Stimulated activated CD4-positive, alpha-beta T cell treated with anti-CD3 and anti-CD28 coated beads, Interleukin-1b, Interleukin-23, amount 100 ng/mL, for 24 hours (primary cell): ENCODE data around the gene DUS2.
"Not testable (repeated sequence)": the region's sequence is repeated elsewhere in the genome, so short reads cannot be mapped to it uniquely, and the experiment has no call there.

Source experiments
- DNase-seq, 4 experiments: peaks; one replicate each; pipeline ENCODE4 v3.0.0-alpha.2; 2020; ENCODE audit warnings: low read depth in 4 of 4, low spot score in 1 of 4

Gene DUS2

DNA sequence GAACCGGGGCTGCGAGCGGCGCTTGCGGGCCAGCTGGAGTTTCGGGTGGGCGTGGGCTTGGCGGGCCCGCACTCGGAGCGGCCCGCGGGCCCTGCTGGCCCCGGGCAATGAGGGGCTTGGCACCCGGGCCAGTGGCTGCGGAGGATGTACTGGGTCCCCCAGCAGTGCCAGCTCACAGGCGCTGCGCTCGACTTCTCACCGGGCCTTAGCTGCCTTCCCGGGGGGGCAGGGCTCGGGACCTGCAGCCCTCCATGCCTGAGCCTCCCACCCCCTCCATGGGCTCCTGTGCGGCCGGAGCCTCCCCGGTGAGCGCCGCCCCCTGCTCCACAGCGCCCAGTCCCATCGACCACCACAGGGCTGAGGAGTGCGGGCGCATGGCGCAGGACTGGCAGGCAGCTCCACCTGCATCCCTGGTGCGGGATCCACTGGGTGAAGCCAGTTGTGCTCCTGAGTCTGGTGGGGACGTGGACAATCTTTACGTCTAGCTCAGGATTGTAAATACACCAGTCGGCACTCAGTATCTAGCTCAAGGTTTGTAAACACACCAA is 24.8 kb upstream of the DUS2 start:
- not testable (repeated sequence) for DNase-seq

DNA sequence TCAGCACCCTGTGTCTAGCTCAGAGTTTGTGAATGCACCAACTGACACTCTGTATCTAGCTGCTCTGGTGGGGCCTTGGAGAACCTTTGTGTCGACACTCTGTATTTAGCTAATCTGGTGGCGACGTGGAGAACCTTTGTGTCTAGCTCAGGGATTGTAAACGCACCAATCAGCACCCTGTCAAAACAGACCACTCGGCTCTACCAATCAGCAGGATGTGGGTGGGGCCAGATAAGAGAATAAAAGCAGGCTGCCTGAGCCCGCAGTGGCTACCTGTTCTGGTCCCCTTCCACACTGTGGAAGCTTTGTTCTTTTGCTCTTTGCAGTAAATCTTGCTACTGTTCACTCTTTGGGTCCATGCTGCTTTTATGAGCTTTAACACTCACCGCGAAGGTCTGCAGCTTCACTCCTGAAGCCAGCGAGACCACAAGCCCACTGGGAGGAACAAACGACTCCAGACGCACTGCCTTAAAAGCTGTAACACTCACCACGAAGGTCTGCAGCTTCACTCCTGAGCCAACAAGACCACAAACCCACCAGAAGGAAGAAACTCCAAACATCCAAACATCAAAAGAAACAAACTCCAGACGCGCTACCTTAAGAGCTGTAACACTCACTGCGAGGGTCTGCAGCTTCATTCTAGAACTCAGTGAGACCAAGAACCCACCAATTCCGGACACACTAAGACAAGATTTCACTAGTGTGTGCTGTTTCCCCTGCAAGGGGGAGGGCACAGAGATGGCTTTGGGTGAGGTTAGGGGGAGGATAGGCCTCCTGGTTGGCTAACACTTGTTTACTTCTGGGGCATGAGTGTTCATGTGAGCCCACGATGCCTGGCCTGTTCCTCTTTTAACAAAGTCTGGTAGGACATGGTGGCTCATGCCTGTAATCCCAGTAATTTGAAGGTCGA is 24.1 kb upstream of the DUS2 start, which contains the start of gene DPEP2:
Gene DPEP2, minus strand, starts transcription at position 706 of the 910 bp plus-strand sequence. CDS start 6,272 bp downstream, outside the sequence.
- DNase-seq: not testable (repeated sequence)

- DNase-seq: no peak
Observed at GRCh38 chr16:67999985-68000384, 23.1 kb upstream of the DUS2 start.

DNA sequence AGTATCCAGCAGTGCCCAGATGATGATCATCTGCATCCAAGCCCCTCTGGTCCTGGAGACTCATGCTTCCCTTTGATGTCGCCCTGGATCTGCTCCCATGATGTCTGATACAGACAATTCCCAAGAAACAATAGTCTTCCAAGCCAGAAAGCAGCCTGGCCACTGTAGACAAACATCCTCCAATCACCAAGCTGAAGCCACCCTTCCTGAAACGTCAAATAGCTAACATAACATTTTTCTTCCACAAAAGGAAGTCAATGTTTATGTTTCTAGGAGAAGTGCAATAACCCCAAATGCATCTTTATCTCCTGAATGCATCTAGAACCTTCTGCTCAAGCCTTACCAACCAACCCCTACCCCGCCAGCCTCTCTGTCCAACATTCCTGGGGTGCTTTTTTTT is 22.6 kb upstream of the DUS2 start:
- DNase-seq: no peak

DNA sequence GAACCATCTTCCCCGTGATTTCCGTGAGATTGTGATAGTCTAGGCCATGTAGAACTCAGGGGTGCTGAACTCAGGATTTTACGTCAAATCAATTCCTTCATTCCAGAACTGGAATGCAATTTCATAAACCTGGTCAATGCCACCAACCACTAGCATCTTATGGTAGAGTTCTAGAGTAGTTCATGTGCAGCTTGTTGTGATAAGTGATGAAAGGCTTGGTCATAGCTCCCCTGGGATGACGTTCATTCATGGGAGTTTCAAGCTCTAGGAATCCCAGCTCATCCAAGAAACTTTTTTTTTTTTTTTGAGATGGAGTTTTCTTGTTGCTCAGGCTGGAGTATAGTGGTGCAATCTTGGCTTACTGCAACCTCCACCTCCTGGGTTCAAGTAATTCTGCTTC is 20.1 kb upstream of the DUS2 start:
- no peak for DNase-seq

GRCh38 chr16:68005211-68005610 is 17.9 kb upstream of the DUS2 start:
- no peak for DNase-seq

GRCh38 chr16:68005786-68006286 is 17.2 kb upstream of the DUS2 start:
- no peak for DNase-seq

DNA sequence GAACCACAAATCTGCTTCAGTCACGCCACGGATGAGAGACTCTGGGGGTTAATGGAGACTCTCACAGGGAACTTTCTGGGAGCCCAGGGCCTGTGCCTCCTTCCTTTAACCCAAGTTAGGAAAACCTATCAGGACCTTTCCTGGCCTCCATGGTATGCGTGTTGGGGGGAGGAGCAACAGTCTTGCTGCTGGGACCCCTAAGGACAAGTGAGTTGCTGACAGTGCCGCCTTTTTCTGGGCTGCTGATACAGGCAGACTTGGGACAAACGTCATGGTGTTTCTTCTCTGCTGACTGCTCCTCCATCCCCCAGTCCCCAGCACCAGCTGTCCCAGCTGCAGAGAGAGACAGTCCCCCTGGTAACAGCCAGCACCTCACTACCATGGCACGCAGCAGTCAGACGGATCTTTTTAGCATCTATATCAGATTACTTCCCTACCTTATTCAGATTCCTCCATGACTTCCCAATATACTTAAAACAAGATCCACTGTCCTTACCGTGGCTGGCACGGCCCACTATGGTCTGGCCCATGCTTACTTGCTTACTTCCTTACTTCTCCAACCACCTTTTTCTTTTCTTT is 13.8 kb upstream of the DUS2 start:
- no peak for DNase-seq

- not testable (repeated sequence) for DNase-seq
Observed at GRCh38 chr16:68009872-68010271, 13.2 kb upstream of the DUS2 start.

- no peak for DNase-seq
Observed at GRCh38 chr16:68013440-68013839, 9.6 kb upstream of the DUS2 start.

DNA sequence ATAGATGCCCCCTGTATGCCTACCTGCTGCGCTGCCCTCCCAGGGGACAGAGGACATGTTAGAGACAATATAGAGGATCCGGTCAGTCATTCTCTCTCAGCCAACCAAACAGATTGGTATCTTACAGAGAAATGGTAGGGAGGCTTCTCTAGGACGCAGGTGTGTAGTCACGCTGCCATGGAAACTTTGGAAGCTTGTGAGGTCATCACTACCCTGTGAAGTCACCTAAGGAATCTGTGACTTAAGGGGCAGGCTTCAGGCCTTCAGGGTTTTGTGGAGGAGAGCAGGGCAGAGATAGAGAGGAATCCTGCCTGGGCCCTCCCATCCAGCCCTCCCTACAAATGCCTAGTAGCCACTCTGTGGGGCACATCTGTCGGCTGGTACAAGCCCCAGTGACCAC is 7.4 kb upstream of the DUS2 start, which contains the start of gene DPEP2NB:
Gene DPEP2NB, minus strand, starts transcription at position 231 of the 400 bp plus-strand sequence. Its CDS starts 141 bp downstream, at position 90.
- no peak for DNase-seq

- no peak for DNase-seq
Observed at GRCh38 chr16:68019167-68019680, 3.9 kb upstream of the DUS2 start.

GRCh38 chr16:68021490-68021889 is 1.6 kb upstream of the DUS2 start:
- DNase-seq: no peak

DNA sequence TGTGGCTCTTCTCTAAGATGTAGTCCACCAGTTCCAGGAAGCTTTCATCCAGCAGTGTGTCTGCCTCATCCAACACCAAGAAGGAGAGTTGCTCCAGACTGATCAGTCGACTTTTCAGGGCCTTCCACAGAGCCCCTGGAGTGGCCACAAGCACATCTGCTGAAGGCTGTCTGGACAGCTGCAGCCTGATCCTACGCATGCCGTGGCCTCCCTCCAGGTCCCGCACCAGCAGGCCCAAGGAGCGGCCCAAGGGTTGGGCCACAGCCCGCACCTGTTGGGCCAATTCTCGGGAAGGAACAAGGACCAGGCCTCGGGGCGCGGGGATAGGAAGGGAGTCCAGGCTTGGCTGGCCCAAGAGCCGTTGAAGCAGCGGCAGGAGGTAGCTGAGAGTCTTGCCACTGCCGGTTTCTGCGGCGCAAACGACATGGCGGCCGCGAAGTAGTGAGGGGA is 781 bp upstream of the DUS2 start:
- DNase-seq: no peak

DNA sequence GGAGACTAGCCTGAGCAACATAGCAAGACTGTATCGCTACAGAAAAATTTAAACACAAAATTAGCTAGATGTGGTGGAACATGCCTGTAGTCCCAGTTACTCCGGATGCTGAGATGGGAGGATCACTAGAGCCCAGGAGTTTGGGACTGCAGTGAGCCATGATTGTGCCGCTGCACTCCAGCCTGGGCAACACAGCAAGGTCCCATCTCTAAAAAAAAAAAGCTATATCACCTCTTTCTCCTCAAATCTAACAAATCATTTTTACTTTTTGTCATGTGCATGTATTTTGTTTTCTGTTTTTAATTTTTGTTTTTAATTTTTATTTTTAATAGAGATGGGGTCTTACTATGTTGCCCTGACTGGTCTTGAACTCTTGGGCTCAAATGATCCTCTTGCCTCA is 5.9 kb downstream of the DUS2 start:
- no peak for DNase-seq

DNA sequence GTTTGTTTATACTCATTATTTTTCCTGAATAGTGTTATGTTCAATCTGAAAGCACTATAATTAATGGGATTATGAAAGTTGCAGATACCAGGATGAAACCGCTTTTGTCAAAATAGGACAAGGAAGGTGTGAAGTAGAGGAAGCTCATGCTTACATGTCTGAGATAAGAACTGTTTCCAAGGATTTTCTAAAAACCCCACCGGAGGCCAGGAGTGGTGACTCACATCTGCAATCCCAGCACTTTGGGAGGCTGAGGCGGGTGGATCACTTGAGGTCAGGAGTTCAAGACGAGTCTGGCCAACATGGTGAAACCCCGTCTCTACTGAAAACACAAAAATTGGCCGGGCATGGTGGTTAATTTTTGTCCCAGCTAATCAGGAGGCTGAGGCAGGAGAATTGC is 7.0 kb downstream of the DUS2 start:
- not testable (repeated sequence) for DNase-seq

- DNase-seq: no peak
Observed at GRCh38 chr16:68031951-68032350, 8.9 kb downstream of the DUS2 start.

GRCh38 chr16:68033101-68033500 is 10.0 kb downstream of the DUS2 start:
- DNase-seq: no peak

DNA sequence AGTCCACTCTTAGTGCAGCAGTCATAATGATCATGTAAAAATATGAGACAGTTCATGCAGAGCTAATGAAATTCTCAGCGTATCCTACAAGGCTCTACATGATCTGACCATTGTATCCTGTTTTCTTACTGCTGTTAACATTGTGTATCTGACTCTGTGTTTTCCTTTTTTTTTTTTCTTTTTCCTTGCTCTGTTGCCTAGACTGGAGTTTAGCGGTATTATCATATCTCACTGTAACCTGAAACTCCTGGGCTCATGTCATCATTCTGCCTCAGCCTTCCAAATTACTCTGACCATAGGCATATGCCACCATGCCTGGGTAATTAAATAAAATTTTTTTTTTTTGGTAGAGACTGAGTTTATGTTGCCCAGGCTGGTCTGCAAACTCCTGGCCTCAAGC is 12.1 kb downstream of the DUS2 start:
- DNase-seq: no peak

DNA sequence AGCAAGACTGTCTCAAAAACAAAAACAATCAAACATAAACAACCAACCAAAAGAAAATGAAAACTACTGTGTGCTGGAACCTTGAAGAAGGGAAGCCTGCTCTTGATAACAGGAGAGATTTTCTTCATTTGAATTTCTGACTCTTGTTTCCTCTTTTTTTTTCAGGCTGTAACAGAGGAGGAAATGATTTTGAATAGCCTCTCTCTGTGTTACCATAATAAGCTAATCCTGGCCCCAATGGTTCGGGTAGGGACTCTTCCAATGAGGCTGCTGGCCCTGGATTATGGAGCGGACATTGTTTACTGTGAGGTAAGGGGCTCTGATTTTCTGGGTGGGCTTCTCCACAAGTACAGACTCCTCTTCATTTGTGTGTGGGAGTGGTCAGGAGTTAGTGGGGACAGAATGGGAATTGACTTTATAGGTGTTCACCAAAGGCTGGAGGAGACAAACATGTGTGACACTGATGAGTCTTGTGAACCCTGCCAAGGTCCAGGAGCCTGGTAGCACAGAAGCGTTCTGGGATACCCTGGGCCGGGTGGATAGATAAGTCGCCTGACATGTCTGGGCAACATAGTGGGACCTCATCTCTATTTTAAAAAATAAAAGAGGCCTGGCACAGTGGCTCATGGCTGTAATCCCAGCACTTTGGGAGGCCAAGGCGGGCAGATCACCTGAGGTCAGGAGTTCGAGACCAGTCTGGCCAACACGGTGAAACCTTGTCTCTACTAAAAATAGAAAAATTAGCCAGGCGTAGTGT is 14.9 kb downstream of the DUS2 start:
- no peak for DNase-seq
